Panc1 (cell line): ENCODE data around the gene ARFIP2.
"Not testable (repeated sequence)": the region's sequence is repeated elsewhere in the genome, so short reads cannot be mapped to it uniquely, and the experiment has no call there.

Experiments used
- TF ChIP-seq, protein P1 (sequence below): fragments of 450-650 bp; IDR thresholded peaks from 2 replicates; pipeline ENCODE4 v1.5.1; 2017; ENCODE audit warnings: mild to moderate bottlenecking
- TF ChIP-seq, protein P2 (sequence below), 2 experiments: IDR thresholded peaks; 2 replicates each; pipeline ENCODE4 v1.6.1; 2011 to 2012; ENCODE audit warnings: low read depth in 2 of 2, control low read depth in 1 of 2, low read length in 1 of 2, mild to moderate bottlenecking in 1 of 2, moderate library complexity in 1 of 2; ENCODE audit not compliant: insufficient read depth in 1 of 2

DNA sequence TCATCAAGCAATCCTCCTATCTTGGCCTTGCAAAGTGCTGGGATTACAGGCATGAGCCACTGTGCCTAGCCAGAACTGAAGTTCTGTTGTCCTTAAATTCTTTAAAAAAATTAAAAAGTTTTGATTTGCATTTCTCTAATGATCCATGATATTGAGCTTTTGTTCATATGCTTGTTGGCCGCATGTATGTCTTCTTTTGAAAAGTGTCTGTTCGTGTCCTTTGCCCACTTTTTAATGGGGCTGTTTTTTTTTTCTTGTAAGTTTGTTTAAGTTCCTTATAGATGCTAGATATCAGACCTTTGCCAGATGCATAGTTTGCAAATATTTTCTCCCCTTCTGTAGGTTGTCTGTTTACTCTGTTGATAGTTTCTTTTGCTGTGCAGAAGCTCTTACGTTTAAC lies 40.8 kb upstream of the ARFIP2 start:
- TF ChIP-seq, protein P1, sequence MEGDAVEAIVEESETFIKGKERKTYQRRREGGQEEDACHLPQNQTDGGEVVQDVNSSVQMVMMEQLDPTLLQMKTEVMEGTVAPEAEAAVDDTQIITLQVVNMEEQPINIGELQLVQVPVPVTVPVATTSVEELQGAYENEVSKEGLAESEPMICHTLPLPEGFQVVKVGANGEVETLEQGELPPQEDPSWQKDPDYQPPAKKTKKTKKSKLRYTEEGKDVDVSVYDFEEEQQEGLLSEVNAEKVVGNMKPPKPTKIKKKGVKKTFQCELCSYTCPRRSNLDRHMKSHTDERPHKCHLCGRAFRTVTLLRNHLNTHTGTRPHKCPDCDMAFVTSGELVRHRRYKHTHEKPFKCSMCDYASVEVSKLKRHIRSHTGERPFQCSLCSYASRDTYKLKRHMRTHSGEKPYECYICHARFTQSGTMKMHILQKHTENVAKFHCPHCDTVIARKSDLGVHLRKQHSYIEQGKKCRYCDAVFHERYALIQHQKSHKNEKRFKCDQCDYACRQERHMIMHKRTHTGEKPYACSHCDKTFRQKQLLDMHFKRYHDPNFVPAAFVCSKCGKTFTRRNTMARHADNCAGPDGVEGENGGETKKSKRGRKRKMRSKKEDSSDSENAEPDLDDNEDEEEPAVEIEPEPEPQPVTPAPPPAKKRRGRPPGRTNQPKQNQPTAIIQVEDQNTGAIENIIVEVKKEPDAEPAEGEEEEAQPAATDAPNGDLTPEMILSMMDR, result not testable (repeated sequence)
- TF ChIP-seq, protein P2, sequence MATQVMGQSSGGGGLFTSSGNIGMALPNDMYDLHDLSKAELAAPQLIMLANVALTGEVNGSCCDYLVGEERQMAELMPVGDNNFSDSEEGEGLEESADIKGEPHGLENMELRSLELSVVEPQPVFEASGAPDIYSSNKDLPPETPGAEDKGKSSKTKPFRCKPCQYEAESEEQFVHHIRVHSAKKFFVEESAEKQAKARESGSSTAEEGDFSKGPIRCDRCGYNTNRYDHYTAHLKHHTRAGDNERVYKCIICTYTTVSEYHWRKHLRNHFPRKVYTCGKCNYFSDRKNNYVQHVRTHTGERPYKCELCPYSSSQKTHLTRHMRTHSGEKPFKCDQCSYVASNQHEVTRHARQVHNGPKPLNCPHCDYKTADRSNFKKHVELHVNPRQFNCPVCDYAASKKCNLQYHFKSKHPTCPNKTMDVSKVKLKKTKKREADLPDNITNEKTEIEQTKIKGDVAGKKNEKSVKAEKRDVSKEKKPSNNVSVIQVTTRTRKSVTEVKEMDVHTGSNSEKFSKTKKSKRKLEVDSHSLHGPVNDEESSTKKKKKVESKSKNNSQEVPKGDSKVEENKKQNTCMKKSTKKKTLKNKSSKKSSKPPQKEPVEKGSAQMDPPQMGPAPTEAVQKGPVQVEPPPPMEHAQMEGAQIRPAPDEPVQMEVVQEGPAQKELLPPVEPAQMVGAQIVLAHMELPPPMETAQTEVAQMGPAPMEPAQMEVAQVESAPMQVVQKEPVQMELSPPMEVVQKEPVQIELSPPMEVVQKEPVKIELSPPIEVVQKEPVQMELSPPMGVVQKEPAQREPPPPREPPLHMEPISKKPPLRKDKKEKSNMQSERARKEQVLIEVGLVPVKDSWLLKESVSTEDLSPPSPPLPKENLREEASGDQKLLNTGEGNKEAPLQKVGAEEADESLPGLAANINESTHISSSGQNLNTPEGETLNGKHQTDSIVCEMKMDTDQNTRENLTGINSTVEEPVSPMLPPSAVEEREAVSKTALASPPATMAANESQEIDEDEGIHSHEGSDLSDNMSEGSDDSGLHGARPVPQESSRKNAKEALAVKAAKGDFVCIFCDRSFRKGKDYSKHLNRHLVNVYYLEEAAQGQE (IDR thresholded peaks at IDR 0.05; ENCODE audit: insufficient read depth in 1 of 2, low read depth in 2 of 2, low read length in 1 of 2), result not testable (repeated sequence)
